Measurements from ENCODE around the gene LCE1C.

The LCE1C gene, protein sequence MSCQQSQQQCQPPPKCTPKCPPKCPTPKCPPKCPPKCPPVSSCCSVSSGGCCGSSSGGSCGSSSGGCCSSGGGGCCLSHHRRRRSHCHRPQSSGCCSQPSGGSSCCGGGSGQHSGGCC

GRCh38 chr1:152806576-152806975, at the start of gene LCE1C:
LCE1C (minus strand) TSS chr1:152806651; CDS start chr1:152805478, 1,173 bp downstream.
- DNase-seq: no peak

GRCh38 chr1:152855661-152856060, 49.2 kb upstream of the LCE1C start:
- DNase-seq: no peak

DNA sequence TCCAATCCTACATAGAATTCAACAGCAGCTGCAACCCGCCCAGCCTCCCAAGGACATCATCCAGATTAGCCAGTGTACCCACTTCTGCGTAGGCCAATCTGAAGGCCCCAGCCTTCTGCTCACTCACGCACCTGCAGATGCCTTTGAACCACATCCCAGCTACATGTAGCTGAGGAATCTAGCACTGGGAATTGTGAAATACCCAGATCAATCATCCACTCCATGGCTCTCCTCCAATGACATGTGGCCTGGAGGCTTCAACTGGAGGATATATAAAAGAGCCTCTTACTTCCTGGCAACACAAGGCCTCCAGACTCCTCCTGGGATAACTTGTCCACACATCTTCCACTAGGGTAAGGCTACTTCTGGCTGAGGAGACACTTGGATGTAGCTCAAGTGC, 36.1 kb upstream of the LCE1C start, which contains the start of gene LCE6A:
LCE6A (plus strand) TSS at position 301 of the 400 bp plus-strand sequence. CDS start 665 bp downstream, outside the sequence.
- no peak for DNase-seq

DNA sequence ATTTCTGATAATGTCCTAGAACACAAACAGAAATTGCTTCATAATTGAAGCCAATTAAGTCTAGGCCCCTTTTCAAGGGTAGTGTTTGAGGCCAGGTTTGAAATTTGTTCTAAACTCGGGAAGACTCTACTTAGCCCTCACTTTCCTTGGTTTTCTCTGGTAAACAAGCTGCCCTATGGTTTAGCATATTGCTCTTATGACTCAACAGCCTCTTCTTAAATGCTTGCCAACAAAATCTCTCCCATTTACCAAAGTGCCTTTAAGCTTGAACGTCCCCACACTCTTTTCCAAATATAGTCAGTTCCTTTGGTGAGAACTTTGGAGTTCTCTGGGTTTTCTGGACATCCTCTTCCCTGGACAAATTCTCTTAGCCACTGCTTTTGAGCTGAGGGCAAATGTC, 30.4 kb upstream of the LCE1C start:
- no peak for DNase-seq

DNA sequence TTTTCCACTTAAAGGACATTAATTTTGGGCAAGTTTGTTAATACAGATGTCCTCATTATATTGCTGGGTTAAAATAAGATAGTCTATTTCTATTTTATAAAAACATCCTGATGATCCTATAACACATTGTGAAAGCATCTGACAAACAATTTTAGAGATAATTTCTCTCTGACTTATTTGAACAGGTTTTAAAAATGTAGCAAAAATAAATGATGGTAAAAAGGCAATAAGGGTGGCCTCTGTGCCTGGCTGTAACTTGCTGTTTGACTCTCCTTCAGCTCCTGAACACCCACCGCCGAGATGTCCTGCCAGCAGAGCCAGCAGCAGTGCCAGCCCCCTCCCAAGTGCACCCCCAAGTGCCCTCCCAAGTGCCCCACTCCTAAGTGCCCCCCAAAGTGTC, 20.7 kb upstream of the LCE1C start, which contains the start of gene LCE1A:
LCE1A (plus strand) TSS at position 301 of the 400 bp plus-strand sequence; CDS start at position 301, 0 bp downstream.
- DNase-seq: no peak

DNA sequence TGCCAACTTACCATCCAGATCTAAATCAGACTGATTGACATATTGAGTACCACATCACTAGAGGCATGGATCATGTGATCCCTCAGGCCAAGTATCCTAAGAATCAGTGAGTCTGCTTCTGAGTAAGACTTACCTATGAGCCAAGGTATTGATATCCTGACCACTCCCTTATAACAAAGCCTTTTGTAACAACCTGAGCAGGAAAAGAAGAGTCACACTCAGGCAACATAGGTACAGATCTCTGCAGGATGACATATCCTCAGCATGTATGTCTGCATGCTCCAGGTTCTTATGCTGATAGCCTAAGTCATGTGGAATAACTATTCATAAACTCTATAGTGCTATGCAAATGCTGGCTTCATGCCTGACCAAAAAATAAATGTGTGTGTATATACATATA, 18.5 kb upstream of the LCE1C start:
- DNase-seq: no peak

GRCh38 chr1:152823294-152823693, 16.8 kb upstream of the LCE1C start:
- no peak for DNase-seq

DNA sequence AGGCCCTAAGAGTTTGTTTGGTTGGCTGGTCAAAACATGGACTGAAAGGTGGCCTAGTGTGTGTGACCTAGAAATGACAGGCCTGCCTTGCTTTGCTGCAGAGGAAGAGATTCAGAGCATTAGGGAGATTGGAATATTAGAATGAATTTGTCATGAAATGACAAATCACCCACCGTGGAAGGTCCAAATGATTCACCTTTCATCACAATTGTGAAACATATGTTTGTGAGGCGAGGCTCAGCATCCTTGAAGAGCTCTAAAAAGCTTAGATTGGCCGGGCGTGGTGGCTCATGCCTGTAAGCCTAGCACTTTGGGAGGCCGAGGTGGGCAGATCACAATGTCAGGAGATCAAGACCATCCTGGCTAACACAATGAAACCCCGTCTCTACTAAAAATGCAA, 10.9 kb upstream of the LCE1C start:
- no peak for DNase-seq

- no peak for DNase-seq
These were observed 5.2 kb upstream of the LCE1C start, which contains the start of gene LCE1B for GRCh38 chr1:152811671-152812070. LCE1B (plus strand) TSS chr1:152811971; CDS start chr1:152812447, 476 bp downstream.

DNA sequence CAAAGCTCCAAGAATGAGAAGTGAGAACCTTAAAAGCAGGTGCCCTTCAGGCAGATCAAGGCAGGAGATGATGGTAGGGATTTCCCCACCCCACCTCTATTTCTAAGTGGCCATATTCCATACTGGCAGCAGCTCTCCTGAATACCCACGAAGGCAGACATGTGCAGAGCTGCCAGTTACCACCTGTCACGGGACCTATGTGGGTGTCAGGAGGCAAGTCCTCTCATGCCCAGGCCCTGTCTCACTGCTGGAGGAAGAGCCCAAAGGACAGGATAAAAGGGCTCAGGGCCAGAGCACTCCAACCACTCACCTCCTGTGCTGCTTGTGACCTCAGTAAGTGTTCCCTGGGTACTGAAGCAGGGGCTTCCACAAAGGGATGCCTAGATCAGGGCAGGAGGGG, 4.6 kb upstream of the LCE1C start:
- DNase-seq: no peak

DNA sequence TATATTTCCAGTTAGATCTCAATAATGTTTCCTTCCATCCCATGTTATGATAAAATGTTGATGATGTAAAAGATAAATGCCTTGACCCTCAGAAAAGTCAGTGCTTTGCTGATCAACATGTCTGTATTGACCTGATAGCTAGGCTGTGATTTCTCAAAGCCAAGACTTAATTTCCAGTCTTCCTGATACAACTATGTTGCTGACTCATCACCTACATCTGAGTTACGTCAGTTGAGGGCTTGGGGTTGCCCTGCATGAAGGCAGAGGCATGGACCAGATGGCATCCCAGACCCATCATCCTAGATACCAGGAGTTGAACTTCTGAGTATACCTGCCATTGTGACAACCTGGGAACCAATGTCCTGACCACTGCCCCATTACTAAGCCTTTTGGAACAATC, 5.1 kb downstream of the LCE1C start:
- no peak for DNase-seq

GRCh38 chr1:152796421-152796820, 10.0 kb downstream of the LCE1C start, which contains the start of gene LCE1D:
LCE1D (plus strand) TSS chr1:152796721; CDS start chr1:152797795, 1,074 bp downstream.
- DNase-seq: no peak

GRCh38 chr1:152795686-152796085, 10.8 kb downstream of the LCE1C start:
- DNase-seq: no peak

GRCh38 chr1:152786077-152786476, 20.4 kb downstream of the LCE1C start, which contains the start of gene LCE1E:
LCE1E (plus strand) TSS chr1:152786257; CDS start chr1:152787300, 1,043 bp downstream.
- DNase-seq: no peak

- no peak for DNase-seq
These were observed 23.4 kb downstream of the LCE1C start for GRCh38 chr1:152783095-152783494.

DNA sequence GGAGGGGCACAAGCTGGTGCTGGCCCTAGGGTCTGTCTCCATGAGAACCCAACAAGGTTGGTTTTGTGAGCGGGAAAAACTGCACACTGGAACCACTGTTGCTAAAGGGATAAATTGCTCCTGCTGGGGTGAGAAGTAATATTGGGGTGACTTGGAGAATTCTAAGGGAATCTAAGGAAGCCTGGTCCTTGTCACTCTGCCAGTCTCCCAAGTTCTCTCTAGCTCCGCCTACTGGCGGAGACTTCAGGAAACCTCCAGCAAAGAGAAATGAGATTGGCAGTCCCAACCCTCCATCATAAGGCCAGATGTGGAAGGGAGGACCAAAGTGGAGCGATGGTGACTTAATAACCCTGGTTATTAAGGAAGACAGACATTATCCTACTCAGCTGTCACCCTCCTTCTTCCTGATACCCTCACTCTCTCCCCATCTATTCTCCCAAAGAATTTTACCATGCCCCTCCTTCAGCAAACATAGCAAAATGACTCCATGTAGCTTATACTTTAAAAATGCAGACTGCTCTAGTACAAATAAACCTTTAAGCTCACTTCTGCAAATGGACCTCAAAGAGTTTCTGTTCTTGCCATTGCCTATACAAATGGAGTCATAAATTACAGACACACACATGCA, 28.8 kb downstream of the LCE1C start:
- no peak for DNase-seq

DNA sequence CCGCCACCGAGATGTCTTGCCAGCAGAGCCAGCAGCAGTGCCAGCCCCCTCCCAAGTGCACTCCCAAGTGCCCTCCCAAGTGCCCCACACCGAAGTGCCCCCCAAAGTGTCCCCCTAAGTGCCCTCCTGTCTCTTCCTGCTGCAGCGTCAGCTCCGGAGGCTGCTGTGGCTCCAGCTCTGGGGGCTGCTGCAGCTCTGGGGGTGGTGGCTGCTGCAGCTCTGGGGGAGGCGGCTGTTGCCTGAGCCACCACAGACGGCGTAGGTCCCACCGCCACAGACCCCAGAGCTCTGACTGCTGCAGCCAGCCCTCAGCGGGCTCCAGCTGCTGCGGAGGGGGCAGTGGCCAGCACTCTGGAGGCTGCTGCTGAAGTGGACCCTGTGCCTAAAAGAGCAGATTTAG, 30.1 kb downstream of the LCE1C start:
- no peak for DNase-seq

DNA sequence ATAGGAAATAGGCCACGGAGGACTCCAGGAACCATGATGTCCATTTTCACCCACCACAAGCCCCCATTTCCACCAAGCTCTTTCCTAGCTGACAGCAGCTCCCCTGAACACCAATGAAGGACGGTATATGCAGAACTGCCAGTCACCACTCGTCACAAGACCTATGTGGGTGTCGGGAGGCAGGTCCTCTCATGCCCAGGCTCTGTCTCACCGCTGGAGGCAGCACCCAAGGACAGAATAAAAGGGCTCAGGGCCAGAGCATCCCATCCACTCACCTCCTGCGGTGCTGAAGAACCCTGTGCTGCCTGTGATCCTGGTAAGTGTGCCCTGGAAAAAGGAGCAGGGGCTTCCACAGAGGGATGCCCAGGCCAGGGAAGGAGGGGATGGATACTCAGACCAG, 31.6 kb downstream of the LCE1C start, which contains the start of gene LCE1F:
LCE1F (plus strand) TSS at position 266 of the 400 bp plus-strand sequence. CDS start 1,232 bp downstream, outside the sequence.
- no peak for DNase-seq

- DNase-seq: no peak
These were observed 36.0 kb downstream of the LCE1C start for GRCh38 chr1:152770411-152770810.

- DNase-seq: no peak
These were observed 37.5 kb downstream of the LCE1C start for GRCh38 chr1:152768847-152769533.

DNA sequence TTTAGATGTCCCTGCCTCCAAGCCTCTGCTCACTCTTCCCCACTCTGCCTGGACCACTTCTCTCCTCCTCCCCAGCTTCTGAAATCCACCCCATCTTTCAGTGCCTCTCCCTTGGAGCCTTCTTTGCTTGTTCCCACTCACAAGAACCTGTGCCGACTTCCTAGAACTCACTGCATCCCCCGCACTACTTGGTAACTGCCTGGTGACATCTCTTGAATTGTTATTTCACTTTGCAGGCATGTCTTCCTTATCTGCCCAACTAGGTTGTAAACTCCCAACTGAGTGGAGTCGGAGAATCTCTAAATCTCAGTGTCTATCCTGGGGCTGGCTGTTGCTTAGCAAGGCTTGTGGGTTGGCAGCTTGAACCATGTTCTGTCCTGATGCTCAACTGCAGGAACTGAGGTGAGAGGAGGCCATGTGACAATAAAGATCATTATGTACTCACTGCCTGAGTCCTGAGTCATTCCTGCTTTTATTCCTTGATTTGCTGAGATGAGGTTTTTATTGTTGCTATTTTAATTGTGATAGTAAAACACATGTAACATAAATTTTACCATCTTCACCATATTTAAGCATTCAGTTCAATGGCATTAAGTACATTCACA, 44.7 kb downstream of the LCE1C start:
- no peak for DNase-seq

DNA sequence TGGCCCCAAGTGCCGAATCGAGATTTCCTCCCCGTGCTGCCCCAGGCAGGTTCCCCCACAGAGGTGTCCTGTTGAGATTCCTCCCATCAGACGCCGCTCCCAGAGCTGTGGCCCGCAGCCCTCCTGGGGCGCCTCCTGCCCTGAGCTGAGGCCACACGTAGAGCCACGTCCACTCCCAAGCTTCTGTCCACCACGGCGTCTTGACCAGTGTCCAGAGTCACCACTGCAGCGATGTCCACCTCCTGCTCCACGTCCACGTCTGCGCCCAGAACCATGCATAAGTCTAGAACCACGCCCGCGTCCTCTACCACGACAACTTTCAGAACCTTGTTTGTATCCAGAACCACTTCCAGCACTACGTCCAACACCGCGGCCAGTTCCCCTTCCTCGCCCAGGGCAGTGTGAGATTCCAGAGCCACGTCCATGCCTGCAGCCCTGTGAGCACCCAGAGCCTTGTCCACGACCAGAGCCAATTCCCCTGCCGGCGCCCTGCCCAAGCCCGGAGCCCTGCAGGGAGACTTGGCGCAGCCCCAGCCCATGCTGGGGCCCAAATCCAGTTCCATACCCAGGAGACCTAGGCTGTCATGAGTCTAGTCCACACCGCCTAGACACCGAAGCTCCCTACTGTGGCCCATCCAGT, 45.8 kb downstream of the LCE1C start:
- no peak for DNase-seq

All from NCI-H345 (cell line).